ENCODE results near the gene ACTN4.
"Not testable (repeated sequence)": the region's sequence is repeated elsewhere in the genome, so short reads cannot be mapped to it uniquely, and the experiment has no call there.

The ACTN4 gene

GRCh38 chr19:38647368-38647965 lies at the start of gene ACTN4:
ACTN4 (plus strand) TSS chr19:38647649; CDS start chr19:38647746, 97 bp downstream.
- peak; percentile 99 for DNase-seq

- no peak for DNase-seq
Measured at GRCh38 chr19:38599722-38600121, 47.7 kb upstream of the ACTN4 start.

GRCh38 chr19:38602856-38603255 lies 44.6 kb upstream of the ACTN4 start:
- not testable (repeated sequence) for DNase-seq

- no peak for DNase-seq
Measured at GRCh38 chr19:38606131-38606530, 41.3 kb upstream of the ACTN4 start.

GRCh38 chr19:38614289-38614688 lies 33.2 kb upstream of the ACTN4 start:
- no peak for DNase-seq

GRCh38 chr19:38615007-38615581 lies 32.4 kb upstream of the ACTN4 start:
- DNase-seq = no peak

- no peak for DNase-seq
Measured at GRCh38 chr19:38616265-38616664, 31.2 kb upstream of the ACTN4 start.

GRCh38 chr19:38617283-38617763 lies 30.1 kb upstream of the ACTN4 start:
- DNase-seq = peak; percentile 34

GRCh38 chr19:38617764-38618589 lies 29.5 kb upstream of the ACTN4 start, which contains the start of gene MAP4K1:
MAP4K1 (minus strand) TSS chr19:38617953; CDS start chr19:38617895, 58 bp downstream.
- peak; percentile 85 for DNase-seq

GRCh38 chr19:38618590-38619360 lies 28.7 kb upstream of the ACTN4 start, which contains the start of gene EIF3K:
EIF3K (plus strand) TSS chr19:38619188; CDS start chr19:38619269, 81 bp downstream.
- peak; percentile 99 for DNase-seq

- no peak for DNase-seq
Measured at GRCh38 chr19:38619361-38620174, 27.9 kb upstream of the ACTN4 start.

GRCh38 chr19:38624822-38625221 lies 22.6 kb upstream of the ACTN4 start:
- no peak for DNase-seq

- no peak for DNase-seq
Measured at GRCh38 chr19:38626401-38626800, 21.0 kb upstream of the ACTN4 start.

- DNase-seq = no peak
Measured at GRCh38 chr19:38629568-38629967, 17.9 kb upstream of the ACTN4 start.

- not testable (repeated sequence) for DNase-seq
Measured at GRCh38 chr19:38631301-38631700, 16.1 kb upstream of the ACTN4 start.

GRCh38 chr19:38631811-38632475 lies 15.5 kb upstream of the ACTN4 start:
- DNase-seq = not testable (repeated sequence)

- DNase-seq = no peak
Measured at GRCh38 chr19:38632476-38633213, 14.8 kb upstream of the ACTN4 start.

GRCh38 chr19:38634757-38635482 lies 12.5 kb upstream of the ACTN4 start:
- peak; percentile 68 for DNase-seq

GRCh38 chr19:38635483-38636399 lies 11.7 kb upstream of the ACTN4 start:
- DNase-seq = no peak
